ENCODE data around the gene TGM4.

TGM4 gene

GRCh38 chr3:44958386-44958785 is 84.0 kb downstream of the TGM4 start:
- DNase-seq, result no peak

- no peak for DNase-seq
Observed at GRCh38 chr3:44960387-44961026, 86.1 kb downstream of the TGM4 start.

GRCh38 chr3:44961888-44962287 is 87.5 kb downstream of the TGM4 start:
- no peak for DNase-seq

- peak in 1 of 2 donors; percentile 17 for DNase-seq
Observed at GRCh38 chr3:44962621-44963393, 88.4 kb downstream of the TGM4 start.

GRCh38 chr3:44963571-44964325 is 89.3 kb downstream of the TGM4 start:
- DNase-seq, result no peak

All from inflammatory macrophage treated with lipopolysaccharide for 1 hour (primary cell).